Chondrocyte (in vitro differentiated cells): ENCODE data around the gene MISP3. TPM values are rescaled to one million over a fixed set of nuclear protein-coding genes. Genes with fewer than 3 reads are reported as not detected.
A peak's percentile ranks its signal among the peaks of the same experiment; 100 is the strongest.

Source experiments
- DNase-seq: peaks from one replicate; pipeline ENCODE4 v3.0.0; 2021; ENCODE audit warnings: mixed read lengths, low spot score
- H3K27ac Mint-ChIP-seq: one replicate; pipeline ENCODE4 v1.8.0; 2021; ENCODE audit warnings: mild to moderate bottlenecking, moderate library complexity, mixed read lengths; ENCODE audit not compliant: unreplicated experiment
- H3K27me3 Mint-ChIP-seq: 2 replicates; pipeline ENCODE4 v1.8.0; 2021; ENCODE audit warnings: low read depth, mixed read lengths
- H3K36me3 Mint-ChIP-seq: 2 replicates; pipeline ENCODE4 v1.8.0; 2021; ENCODE audit warnings: low read depth, mixed read lengths
- H3K4me1 Mint-ChIP-seq: 2 replicates; pipeline ENCODE4 v1.8.0; 2021; ENCODE audit warnings: low read depth, mild to moderate bottlenecking, mixed read lengths
- H3K4me3 Mint-ChIP-seq: one replicate; pipeline ENCODE4 v1.8.0; 2021; ENCODE audit warnings: mild to moderate bottlenecking, moderate library complexity, mixed read lengths; ENCODE audit not compliant: unreplicated experiment
- H3K9me3 Mint-ChIP-seq: 2 replicates; pipeline ENCODE4 v1.8.0; 2021; ENCODE audit warnings: low read depth, mixed read lengths
- total RNA-seq: library from RNA; stranded (reverse); gene quantifications from 3 replicates; pipeline ENCODE4 v1.2.1, GENCODE V29; 2021
- TF ChIP-seq, protein P1 (sequence below): fragments of 200-600 bp; sonication (generic); IDR thresholded peaks from 2 replicates; pipeline ENCODE4 v1.5.0; 2021; ENCODE audit warnings: antibody characterized with exemption, mild to moderate bottlenecking, moderate library complexity

The MISP3 gene
- total RNA-seq, 1 donor from 2014 or later: 2.0 TPM

DNA sequence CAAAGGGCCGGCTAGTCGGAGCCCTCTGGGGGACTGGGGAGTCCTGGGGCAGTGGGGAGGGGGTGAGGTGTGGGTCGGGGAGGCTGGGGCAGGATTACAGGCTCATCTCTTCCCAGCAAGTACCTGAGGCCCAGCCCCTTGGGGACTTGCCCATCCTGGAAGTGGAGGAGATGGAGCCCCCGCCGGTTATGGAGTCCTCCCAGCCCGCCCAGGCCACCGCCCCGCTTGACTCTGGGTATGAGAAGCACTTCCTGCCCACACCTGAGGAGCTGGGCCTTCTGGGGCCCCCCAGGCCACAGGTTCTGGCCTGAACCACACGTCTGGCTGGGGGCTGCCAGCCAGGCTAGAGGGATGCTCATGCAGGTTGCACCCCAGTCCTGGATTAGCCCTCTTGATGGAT is 20.6 kb upstream of the MISP3 start:
- DNase-seq: no peak
- H3K36me3 Mint-ChIP-seq: peaks cover 1% of the 10 kb centered on the region
- H3K4me3 Mint-ChIP-seq: no peak overlapping the region
- TF ChIP-seq, protein P1, sequence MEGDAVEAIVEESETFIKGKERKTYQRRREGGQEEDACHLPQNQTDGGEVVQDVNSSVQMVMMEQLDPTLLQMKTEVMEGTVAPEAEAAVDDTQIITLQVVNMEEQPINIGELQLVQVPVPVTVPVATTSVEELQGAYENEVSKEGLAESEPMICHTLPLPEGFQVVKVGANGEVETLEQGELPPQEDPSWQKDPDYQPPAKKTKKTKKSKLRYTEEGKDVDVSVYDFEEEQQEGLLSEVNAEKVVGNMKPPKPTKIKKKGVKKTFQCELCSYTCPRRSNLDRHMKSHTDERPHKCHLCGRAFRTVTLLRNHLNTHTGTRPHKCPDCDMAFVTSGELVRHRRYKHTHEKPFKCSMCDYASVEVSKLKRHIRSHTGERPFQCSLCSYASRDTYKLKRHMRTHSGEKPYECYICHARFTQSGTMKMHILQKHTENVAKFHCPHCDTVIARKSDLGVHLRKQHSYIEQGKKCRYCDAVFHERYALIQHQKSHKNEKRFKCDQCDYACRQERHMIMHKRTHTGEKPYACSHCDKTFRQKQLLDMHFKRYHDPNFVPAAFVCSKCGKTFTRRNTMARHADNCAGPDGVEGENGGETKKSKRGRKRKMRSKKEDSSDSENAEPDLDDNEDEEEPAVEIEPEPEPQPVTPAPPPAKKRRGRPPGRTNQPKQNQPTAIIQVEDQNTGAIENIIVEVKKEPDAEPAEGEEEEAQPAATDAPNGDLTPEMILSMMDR: no peak
- H3K27me3 Mint-ChIP-seq: no peaks in the 10 kb centered on the region
- no peak overlapping the region for H3K27ac Mint-ChIP-seq
- H3K4me1 Mint-ChIP-seq: no peaks in the 10 kb centered on the region
- no peaks in the 10 kb centered on the region for H3K9me3 Mint-ChIP-seq

GRCh38 chr19:14052470-14052869 is 20.1 kb upstream of the MISP3 start:
- TF ChIP-seq, protein P1: no peak
- Mint-ChIP-seq H3K4me1 (no peaks in the 10 kb centered on the region), H3K9me3 (no peaks in the 10 kb centered on the region), H3K36me3 (peaks cover 1% of the 10 kb centered on the region), H3K4me3 (no peak overlapping the region), H3K27ac (no peak overlapping the region), H3K27me3 (no peaks in the 10 kb centered on the region)
- no peak for DNase-seq

GRCh38 chr19:14053032-14053431 is 19.6 kb upstream of the MISP3 start:
- H3K4me1 Mint-ChIP-seq: peaks cover 5% of the 10 kb centered on the region
- H3K27me3 Mint-ChIP-seq: no peaks in the 10 kb centered on the region
- DNase-seq: no peak
- no peak overlapping the region for H3K27ac Mint-ChIP-seq
- H3K9me3 Mint-ChIP-seq: no peaks in the 10 kb centered on the region
- H3K4me3 Mint-ChIP-seq: no peak overlapping the region
- TF ChIP-seq, protein P1: no peak
- peaks cover 1% of the 10 kb centered on the region for H3K36me3 Mint-ChIP-seq

DNA sequence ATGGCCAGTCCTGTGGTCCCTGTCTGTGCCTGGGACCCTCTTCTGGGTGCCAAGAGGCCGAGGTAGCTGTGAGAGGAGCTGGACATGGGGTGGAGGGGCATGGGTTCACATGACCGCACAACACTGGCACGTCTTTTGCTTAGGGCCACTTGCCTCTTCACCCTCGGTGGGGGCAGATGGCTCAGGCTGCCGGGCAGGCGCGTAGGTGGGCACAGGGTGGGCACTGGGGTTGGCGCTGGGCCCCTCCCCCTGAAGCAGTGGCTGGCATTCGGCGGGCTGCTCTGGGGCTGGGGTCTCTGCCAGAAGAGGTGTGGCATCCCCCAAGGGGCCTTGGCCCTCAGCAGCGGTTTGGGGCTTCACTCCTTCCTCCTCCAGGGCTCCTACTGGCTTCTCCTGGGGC is 19.1 kb upstream of the MISP3 start:
- TF ChIP-seq, protein P1: no peak
- Mint-ChIP-seq H3K9me3 (no peaks in the 10 kb centered on the region), H3K36me3 (peaks cover 1% of the 10 kb centered on the region), H3K27ac (no peak overlapping the region), H3K27me3 (peaks cover 1% of the 10 kb centered on the region), H3K4me3 (no peak overlapping the region), H3K4me1 (peaks cover 10% of the 10 kb centered on the region)
- DNase-seq: peak; percentile 83

DNA sequence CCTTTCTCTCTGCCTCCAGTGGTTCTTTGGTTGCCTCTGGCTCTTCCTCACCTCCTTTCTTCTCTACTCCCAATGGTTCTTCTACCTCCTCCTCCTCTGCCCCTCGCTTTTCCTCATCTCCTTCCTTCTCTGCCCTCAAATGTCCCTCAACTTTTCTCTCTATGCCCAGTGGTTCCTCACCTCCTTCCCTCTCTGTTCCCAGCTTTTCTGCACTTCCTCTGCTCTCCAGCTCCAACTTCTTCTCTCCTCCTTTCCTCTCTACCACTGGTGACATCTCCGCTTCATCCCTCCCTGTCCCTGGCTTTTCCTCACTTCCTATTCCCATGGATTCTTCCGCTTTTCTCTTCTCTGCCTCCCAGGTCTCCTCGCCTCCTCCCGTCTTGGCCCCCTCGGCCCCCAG is 18.5 kb upstream of the MISP3 start:
- no peak overlapping the region for H3K4me3 Mint-ChIP-seq
- H3K9me3 Mint-ChIP-seq: no peaks in the 10 kb centered on the region
- peaks cover 11% of the 10 kb centered on the region for H3K4me1 Mint-ChIP-seq
- peaks cover 3% of the 10 kb centered on the region for H3K27me3 Mint-ChIP-seq
- H3K27ac Mint-ChIP-seq: no peak overlapping the region
- peaks cover 1% of the 10 kb centered on the region for H3K36me3 Mint-ChIP-seq
- TF ChIP-seq, protein P1: no peak
- DNase-seq: no peak
